WI38 (cell line): ENCODE data around the gene LCN2.
A peak's percentile ranks its signal among the peaks of the same experiment; 100 is the strongest.

ENCODE experiments used
- H3K4me3 ChIP-seq: 2 replicates; pipeline ENCODE4 v1.5.1; 2011; ENCODE audit warnings: low read depth, mild to moderate bottlenecking, control low read depth, low read length
- CTCF ChIP-seq: IDR thresholded peaks from 2 replicates; pipeline ENCODE4 v1.5.1; 2012; ENCODE audit warnings: low read depth, mild to moderate bottlenecking, control low read depth, low read length

The LCN2 gene

GRCh38 chr9:128121466-128121810 lies 27.8 kb upstream of the LCN2 start:
- H3K4me3 ChIP-seq = no peak overlapping the region
- TF ChIP-seq CTCF = no peak

GRCh38 chr9:128121924-128122808 lies 27.1 kb upstream of the LCN2 start:
- H3K4me3 ChIP-seq = no peak overlapping the region
- no peak for TF ChIP-seq CTCF

- no peak for TF ChIP-seq CTCF
- H3K4me3 ChIP-seq = no peak overlapping the region
Measured at GRCh38 chr9:128122809-128123175, 26.5 kb upstream of the LCN2 start.

- no peak overlapping the region for H3K4me3 ChIP-seq
- no peak for TF ChIP-seq CTCF
Measured at GRCh38 chr9:128123451-128124080, 25.7 kb upstream of the LCN2 start.

DNA sequence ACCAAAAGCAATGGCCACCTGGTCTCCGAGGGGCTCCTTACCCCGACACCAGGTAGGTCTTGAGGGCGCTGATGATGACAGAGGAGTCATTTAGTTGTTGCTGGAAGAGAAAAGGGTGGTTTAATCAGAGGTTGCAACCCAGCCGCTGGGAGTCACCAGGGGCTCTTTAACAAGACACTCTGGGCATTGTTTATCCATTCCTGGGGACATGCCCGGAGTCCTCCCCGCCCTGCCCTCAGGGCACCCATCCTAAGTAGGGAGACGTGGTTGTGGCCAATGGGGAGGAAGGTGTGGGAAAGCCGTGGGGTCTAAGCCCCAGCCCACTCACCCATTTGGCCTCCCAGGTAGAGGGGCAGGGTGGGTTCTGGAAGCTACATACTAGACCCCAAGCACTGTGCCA lies 24.8 kb upstream of the LCN2 start:
- no peak for TF ChIP-seq CTCF
- H3K4me3 ChIP-seq = no peak overlapping the region

- TF ChIP-seq CTCF = peak; percentile 61
- H3K4me3 ChIP-seq = no peak overlapping the region
Measured at GRCh38 chr9:128124873-128125579, 24.2 kb upstream of the LCN2 start.
